GM19099 (cell line): ENCODE measurements around the gene TAS2R1.

Source experiments
- POLR2A ChIP-seq: IDR thresholded peaks from 3 replicates; pipeline ENCODE4 v1.6.1; 2011; ENCODE audit warnings: low read depth; ENCODE audit not compliant: insufficient read length; ENCODE audit errors: extremely low read depth

Gene TAS2R1

GRCh38 chr5:9630251-9630650 lies at the start of gene TAS2R1:
TAS2R1 (minus strand) TSS chr5:9630351; CDS start chr5:9630032, 319 bp downstream.
- TF ChIP-seq POLR2A = no peak

GRCh38 chr5:9670371-9670770 lies 40.2 kb upstream of the TAS2R1 start:
- TF ChIP-seq POLR2A = no peak

GRCh38 chr5:9667906-9668305 lies 37.8 kb upstream of the TAS2R1 start:
- TF ChIP-seq POLR2A = no peak

- TF ChIP-seq POLR2A = no peak
These were observed 33.7 kb upstream of the TAS2R1 start for GRCh38 chr5:9663891-9664290.

- TF ChIP-seq POLR2A = no peak
These were observed 31.3 kb upstream of the TAS2R1 start for GRCh38 chr5:9661316-9662015.

GRCh38 chr5:9658706-9659105 lies 28.6 kb upstream of the TAS2R1 start:
- TF ChIP-seq POLR2A = no peak

GRCh38 chr5:9657819-9658218 lies 27.7 kb upstream of the TAS2R1 start:
- no peak for TF ChIP-seq POLR2A

GRCh38 chr5:9655641-9656040 lies 25.5 kb upstream of the TAS2R1 start:
- TF ChIP-seq POLR2A = no peak

- no peak for TF ChIP-seq POLR2A
These were observed 24.7 kb upstream of the TAS2R1 start for GRCh38 chr5:9654886-9655285.

GRCh38 chr5:9653811-9654210 lies 23.7 kb upstream of the TAS2R1 start:
- no peak for TF ChIP-seq POLR2A

- no peak for TF ChIP-seq POLR2A
These were observed 22.9 kb upstream of the TAS2R1 start for GRCh38 chr5:9653061-9653460.

GRCh38 chr5:9652295-9652694 lies 22.1 kb upstream of the TAS2R1 start:
- TF ChIP-seq POLR2A = no peak

GRCh38 chr5:9646843-9647242 lies 16.7 kb upstream of the TAS2R1 start:
- TF ChIP-seq POLR2A = no peak

GRCh38 chr5:9644630-9645029 lies 14.5 kb upstream of the TAS2R1 start:
- no peak for TF ChIP-seq POLR2A

GRCh38 chr5:9642621-9643020 lies 12.5 kb upstream of the TAS2R1 start:
- no peak for TF ChIP-seq POLR2A

GRCh38 chr5:9641806-9642355 lies 11.7 kb upstream of the TAS2R1 start:
- TF ChIP-seq POLR2A = no peak

- TF ChIP-seq POLR2A = no peak
These were observed 2.3 kb upstream of the TAS2R1 start for GRCh38 chr5:9632495-9632894.

GRCh38 chr5:9627541-9627940 lies 2.6 kb downstream of the TAS2R1 start:
- TF ChIP-seq POLR2A = no peak

GRCh38 chr5:9626955-9627354 lies 3.2 kb downstream of the TAS2R1 start:
- no peak for TF ChIP-seq POLR2A
